GM12864 (cell line): Measurements from ENCODE around the gene SBF1.

Experiments used
- DNase-seq: peaks from one replicate; pipeline ENCODE4 v3.0.0-alpha.2; 2011; ENCODE audit warnings: low read depth
- H3K4me3 ChIP-seq: 2 replicates; pipeline ENCODE4 v1.5.1; 2011; ENCODE audit warnings: mild to moderate bottlenecking, low read depth, low read length, control low read depth
- CTCF ChIP-seq: IDR thresholded peaks from 2 replicates; pipeline ENCODE4 v1.5.1; 2011; ENCODE audit warnings: low read depth, mild to moderate bottlenecking, moderate library complexity, low read length, control low read depth, inconsistent platforms; ENCODE audit errors: missing control alignments

The SBF1 gene

GRCh38 chr22:50425179-50425916 lies 49.5 kb downstream of the SBF1 start:
- no peak for DNase-seq
- no peak for TF ChIP-seq CTCF
- no peak overlapping the region for H3K4me3 ChIP-seq

GRCh38 chr22:50423956-50424355 lies 50.9 kb downstream of the SBF1 start:
- H3K4me3 ChIP-seq: no peak overlapping the region
- DNase-seq: no peak
- TF ChIP-seq CTCF: no peak

GRCh38 chr22:50422961-50423815 lies 51.6 kb downstream of the SBF1 start:
- no peak for DNase-seq
- TF ChIP-seq CTCF: no peak
- no peak overlapping the region for H3K4me3 ChIP-seq

GRCh38 chr22:50422046-50422445 lies 52.8 kb downstream of the SBF1 start:
- DNase-seq: no peak
- H3K4me3 ChIP-seq: no peak overlapping the region
- TF ChIP-seq CTCF: no peak

- no peak for DNase-seq
- no peak for TF ChIP-seq CTCF
- H3K4me3 ChIP-seq: no peak overlapping the region
Measured at GRCh38 chr22:50420581-50420980, 54.3 kb downstream of the SBF1 start.

- no peak for DNase-seq
- no peak overlapping the region for H3K4me3 ChIP-seq
- no peak for TF ChIP-seq CTCF
Measured at GRCh38 chr22:50420015-50420414, 54.8 kb downstream of the SBF1 start.

- TF ChIP-seq CTCF: no peak
- no peak overlapping the region for H3K4me3 ChIP-seq
- no peak for DNase-seq
Measured at GRCh38 chr22:50419116-50419515, 55.7 kb downstream of the SBF1 start.
